GM10248 (cell line): ENCODE data around the gene S1PR5.
"Not testable (repeated sequence)": the region's sequence is repeated elsewhere in the genome, so short reads cannot be mapped to it uniquely, and the experiment has no call there.

ENCODE experiments used
- CTCF ChIA-PET: fragments of 300-600 bp; sonication (Branson Sonifier 250); formaldehyde crosslinking; extraction: SDS; loops from one replicate; lab custom pipeline; 2021; ENCODE audit warnings: antibody characterized with exemption; lab: Yijun Ruan, JAX
- POLR2A ChIA-PET: fragments of 350-650 bp; sonication (Branson Sonifier 250); formaldehyde crosslinking; extraction: SDS; loops from one replicate; lab custom pipeline; 2020; ENCODE audit warnings: antibody characterized with exemption; lab: Yijun Ruan, JAX
- DNase-seq: peaks from one replicate; pipeline ENCODE4 v3.0.0; 2012; ENCODE audit errors: extremely low spot score
- TF ChIP-seq, protein P1 (sequence below): IDR thresholded peaks from 2 replicates; pipeline ENCODE4 v1.5.1; 2012; ENCODE audit warnings: mild to moderate bottlenecking, low read depth; ENCODE audit errors: extremely low read depth, missing control alignments, control extremely low read depth

The S1PR5 gene

DNA sequence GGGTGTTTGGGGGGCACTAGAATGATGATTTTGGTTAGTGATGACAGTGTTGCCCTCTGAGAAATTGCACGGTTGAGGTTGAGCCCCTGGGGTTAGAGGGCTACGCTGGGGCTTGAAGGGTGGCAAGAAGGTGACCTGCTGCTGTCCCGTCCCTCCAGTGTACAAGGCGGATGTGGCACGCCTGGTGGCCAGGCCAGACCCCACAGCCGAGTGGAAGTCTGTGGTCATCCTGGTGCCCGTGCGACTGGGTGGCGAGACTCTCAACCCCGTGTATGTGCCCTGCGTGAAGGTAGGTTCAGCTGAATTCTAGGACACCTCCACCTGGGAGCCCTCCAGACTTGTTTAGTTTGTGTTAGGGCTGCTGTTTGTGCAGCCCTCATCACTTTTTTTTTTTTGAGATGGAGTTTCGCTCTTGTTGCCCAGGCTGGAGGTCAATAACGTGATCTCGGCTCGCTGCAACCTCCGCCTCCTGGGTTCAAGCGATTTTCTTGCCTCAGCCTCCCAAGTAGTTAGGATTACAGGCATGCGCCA lies 31.6 kb upstream of the S1PR5 start:
- TF ChIP-seq, protein P1, sequence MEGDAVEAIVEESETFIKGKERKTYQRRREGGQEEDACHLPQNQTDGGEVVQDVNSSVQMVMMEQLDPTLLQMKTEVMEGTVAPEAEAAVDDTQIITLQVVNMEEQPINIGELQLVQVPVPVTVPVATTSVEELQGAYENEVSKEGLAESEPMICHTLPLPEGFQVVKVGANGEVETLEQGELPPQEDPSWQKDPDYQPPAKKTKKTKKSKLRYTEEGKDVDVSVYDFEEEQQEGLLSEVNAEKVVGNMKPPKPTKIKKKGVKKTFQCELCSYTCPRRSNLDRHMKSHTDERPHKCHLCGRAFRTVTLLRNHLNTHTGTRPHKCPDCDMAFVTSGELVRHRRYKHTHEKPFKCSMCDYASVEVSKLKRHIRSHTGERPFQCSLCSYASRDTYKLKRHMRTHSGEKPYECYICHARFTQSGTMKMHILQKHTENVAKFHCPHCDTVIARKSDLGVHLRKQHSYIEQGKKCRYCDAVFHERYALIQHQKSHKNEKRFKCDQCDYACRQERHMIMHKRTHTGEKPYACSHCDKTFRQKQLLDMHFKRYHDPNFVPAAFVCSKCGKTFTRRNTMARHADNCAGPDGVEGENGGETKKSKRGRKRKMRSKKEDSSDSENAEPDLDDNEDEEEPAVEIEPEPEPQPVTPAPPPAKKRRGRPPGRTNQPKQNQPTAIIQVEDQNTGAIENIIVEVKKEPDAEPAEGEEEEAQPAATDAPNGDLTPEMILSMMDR: no peak
- ChIA-PET CTCF (interaction anchor here (1.1 kb wide), 1 partner anchor 24 kb away, joined by 3 read pairs; no protein-coding TSS in a partner anchor), POLR2A (no interaction called here)
- DNase-seq: no peak

GRCh38 chr19:10546817-10547216 lies 29.6 kb upstream of the S1PR5 start:
- ChIA-PET CTCF (interaction anchor here (0.8 to 1.7 kb wide), 3 partner anchors 15 to 34 kb away, joined by 3 to 7 read pairs (median 4); partner anchors contain the start of gene CDKN2D), POLR2A (no interaction called here)
- TF ChIP-seq, protein P1: no peak
- no peak for DNase-seq

DNA sequence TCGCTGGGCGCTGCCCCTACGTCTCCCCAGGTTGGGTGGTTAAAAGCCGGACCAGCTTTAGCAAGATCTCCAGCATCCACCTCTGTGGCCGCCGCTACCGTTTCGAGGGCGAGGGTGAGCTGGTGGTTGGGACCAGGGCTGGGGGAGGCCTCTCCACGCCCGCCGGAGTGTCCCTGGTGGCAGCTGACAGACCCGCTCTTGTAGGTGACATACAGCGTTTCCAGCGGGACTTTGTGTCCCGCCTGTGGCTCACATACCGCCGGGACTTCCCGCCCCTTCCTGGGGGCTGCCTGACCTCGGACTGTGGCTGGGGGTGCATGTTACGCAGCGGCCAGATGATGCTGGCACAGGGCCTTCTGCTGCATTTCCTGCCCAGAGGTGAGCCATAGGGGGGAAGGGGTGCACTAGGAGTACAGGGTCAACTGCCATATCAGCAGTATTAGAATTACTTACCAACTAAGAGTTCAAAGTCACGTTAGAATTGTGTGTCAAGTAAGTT lies 27.6 kb upstream of the S1PR5 start:
- POLR2A ChIA-PET: no interaction called here
- CTCF ChIA-PET: interaction anchor here (0.7 kb wide), 1 partner anchor 9 kb away, joined by 3 read pairs; no protein-coding TSS in a partner anchor
- no peak for DNase-seq
- TF ChIP-seq, protein P1: no peak

DNA sequence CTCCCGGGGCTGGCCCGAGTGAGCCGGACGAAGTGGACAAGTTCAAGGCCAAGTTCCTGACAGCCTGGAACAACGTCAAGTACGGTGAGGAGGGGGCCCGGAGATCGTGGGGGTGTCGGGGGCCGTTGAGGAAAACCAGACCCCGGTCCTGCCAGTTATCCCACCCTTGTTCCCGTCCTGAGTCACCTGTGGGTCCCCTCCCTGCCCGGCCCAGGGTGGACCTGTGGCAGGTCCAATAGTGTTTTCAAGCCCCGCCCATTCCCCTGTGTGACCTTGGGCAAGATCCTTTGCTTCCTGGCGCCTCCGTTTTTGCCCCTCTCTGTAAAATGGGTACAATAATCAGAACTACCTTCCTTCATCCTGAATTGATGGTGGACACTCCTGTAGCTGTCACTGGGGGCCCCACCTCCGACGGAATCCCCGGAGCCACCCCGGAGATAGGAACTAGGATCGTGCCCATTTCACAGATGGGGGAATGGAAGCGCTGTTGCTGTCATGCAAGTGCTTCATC lies 27.1 kb upstream of the S1PR5 start:
- ChIA-PET CTCF (interaction anchor here (0.7 kb wide), 1 partner anchor 10 kb away, joined by 3 read pairs; no protein-coding TSS in a partner anchor), POLR2A (no interaction called here)
- TF ChIP-seq, protein P1: no peak
- peak; percentile 43 for DNase-seq

GRCh38 chr19:10543420-10544241 lies 26.4 kb upstream of the S1PR5 start, which contains the start of gene ATG4D:
ATG4D (plus strand) TSS chr19:10543904; CDS start chr19:10544091, 187 bp downstream.
- POLR2A ChIA-PET: no interaction called here
- DNase-seq: peak; percentile 97
- CTCF ChIA-PET: interaction anchor here (1.0 to 3.4 kb wide), 10 partner anchors 9 to 156 kb away, joined by 3 to 32 read pairs (median 8); partner anchors contain the start of gene S1PR5
- TF ChIP-seq, protein P1: no peak

- no peak for DNase-seq
- POLR2A ChIA-PET: no interaction called here
- CTCF ChIA-PET: interaction anchor here (1.0 to 3.4 kb wide), 11 partner anchors 8 to 157 kb away, joined by 3 to 32 read pairs (median 7); partner anchors contain the start of gene S1PR5
- TF ChIP-seq, protein P1: no peak
Measured at GRCh38 chr19:10543059-10543419, 25.8 kb upstream of the S1PR5 start.

DNA sequence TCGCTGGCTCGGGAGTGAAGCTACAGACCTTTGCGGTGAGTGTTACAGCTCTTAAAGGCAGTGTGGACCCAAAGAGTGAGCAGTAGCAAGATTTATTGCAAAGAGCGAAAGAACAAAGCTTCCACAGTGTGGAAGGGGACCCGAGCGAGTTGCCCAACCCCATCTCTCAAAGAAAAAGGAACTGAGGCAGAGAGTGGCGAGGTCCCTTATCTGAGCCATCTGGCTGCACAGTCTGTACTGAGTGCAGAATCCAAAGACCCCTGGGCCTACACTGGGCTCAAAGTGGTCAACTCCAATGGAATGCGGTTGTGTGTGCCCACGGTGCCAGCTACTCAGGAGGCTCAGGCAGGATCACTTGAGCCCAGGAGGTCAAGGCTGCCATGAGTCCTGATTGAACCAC lies 21.8 kb upstream of the S1PR5 start:
- DNase-seq, POLR2A ChIA-PET: not testable (repeated sequence)
- CTCF ChIA-PET: interaction anchor here (1.0 to 1.3 kb wide), 2 partner anchors 14 to 31 kb away, joined by 3 read pairs; no protein-coding TSS in a partner anchor
